H1 (cell line): ENCODE results near the gene ARL14EPL. TPM values are rescaled to one million over a fixed set of nuclear protein-coding genes. Genes with fewer than 3 reads are reported as not detected.

Experiments
- CTCF ChIA-PET: fragments of 300-600 bp; sonication (Branson Sonifier 250); formaldehyde crosslinking; loops from one replicate; lab custom pipeline; 2021; ENCODE audit not compliant: partially characterized antibody; lab: Charles Lee
- POLR2A ChIA-PET: fragments of 300-600 bp; sonication (Branson Sonifier 250); formaldehyde crosslinking; loops from one replicate; lab custom pipeline; 2021; ENCODE audit warnings: inconsistent platforms; ENCODE audit not compliant: partially characterized antibody; lab: Charles Lee
- DNase-seq, 2 experiments: peaks; one replicate each; pipeline versions ENCODE4 v3.0.0 to v3.0.0-alpha.2; 2010 to 2022; ENCODE audit warnings: low spot score in 2 of 2, low read depth in 1 of 2, mixed read lengths in 1 of 2
- FAIRE-seq: peaks from 2 replicates; lab custom pipeline; 2011; peaks lifted over from hg19 to GRCh38; lab: Jason Lieb, UNC
- H2AFZ ChIP-seq: 2 replicates; pipeline ENCODE4 v1.8.1; 2012; ENCODE audit warnings: low read length, inconsistent platforms
- H2AK5ac ChIP-seq: 2 replicates; pipeline ENCODE4 v1.6.1; 2013; ENCODE audit warnings: low read depth, low read length
- H2BK120ac ChIP-seq: replicated peaks from 2 replicates; pipeline ENCODE3; 2013; ENCODE audit warnings: low read depth, low read length, inconsistent platforms
- H2BK12ac ChIP-seq: 2 replicates; pipeline ENCODE4 v1.6.1; 2013; ENCODE audit warnings: low read depth, low read length
- H2BK15ac ChIP-seq: 2 replicates; pipeline ENCODE4 v1.6.1; 2013; ENCODE audit warnings: low read length
- H2BK20ac ChIP-seq: 2 replicates; pipeline ENCODE4 v1.6.1; 2013; ENCODE audit warnings: low read length
- H2BK5ac ChIP-seq: 2 replicates; pipeline ENCODE4 v1.6.1; 2013; ENCODE audit warnings: low read depth, low read length
- H3K14ac ChIP-seq: 2 replicates; pipeline ENCODE4 v1.6.1; 2013; ENCODE audit warnings: inconsistent platforms; ENCODE audit not compliant: insufficient read length
- H3K18ac ChIP-seq: 2 replicates; pipeline ENCODE4 v1.6.1; 2013; ENCODE audit warnings: low read length; ENCODE audit errors: extremely low read depth
- H3K23ac ChIP-seq: 2 replicates; pipeline ENCODE4 v1.6.1; 2013; ENCODE audit warnings: inconsistent platforms; ENCODE audit not compliant: insufficient read length
- H3K23me2 ChIP-seq: 2 replicates; pipeline ENCODE4 v1.6.1; 2013; ENCODE audit warnings: low read depth, low read length
- H3K27ac ChIP-seq: 2 replicates; pipeline ENCODE4 v1.6.1; 2011; ENCODE audit warnings: low read depth, low read length, inconsistent platforms
- H3K27me3 ChIP-seq, 4 experiments: replicated peaks in 1 of 4; 1 replicate in 1 of 4; 2 replicates in 3 of 4; pipeline versions ENCODE4 v1.6.1 to v1.8.1; 2011 to 2013; ENCODE audit warnings: low read length in 3 of 4, mild to moderate bottlenecking in 3 of 4, inconsistent platforms in 2 of 4, mixed read lengths in 2 of 4, moderate library complexity in 1 of 4; ENCODE audit not compliant: control insufficient read depth in 3 of 4, insufficient read depth in 3 of 4; ENCODE audit errors: extremely low read depth in 1 of 4
- H3K36me3 ChIP-seq, 4 experiments: 2 replicates each; pipeline versions ENCODE4 v1.6.1 to v1.8.1; 2011 to 2013; ENCODE audit warnings: mild to moderate bottlenecking in 4 of 4, low read length in 3 of 4, moderate library complexity in 2 of 4, control low read depth in 1 of 4, inconsistent platforms in 1 of 4; ENCODE audit not compliant: insufficient read depth in 4 of 4, control insufficient read depth in 2 of 4
- H3K4ac ChIP-seq: replicated peaks from 2 replicates; pipeline ENCODE3; 2013; ENCODE audit warnings: low read length, low read depth, mixed read lengths, inconsistent platforms; ENCODE audit not compliant: insufficient read length
- H3K4me1 ChIP-seq, 4 experiments: replicated peaks in 1 of 4; 1 replicate in 1 of 4; 2 replicates in 3 of 4; pipeline versions ENCODE4 v1.6.1 to v1.8.1; 2011 to 2013; ENCODE audit warnings: low read length in 3 of 4, inconsistent platforms in 2 of 4, mixed read lengths in 1 of 4; ENCODE audit not compliant: insufficient read depth in 4 of 4, control insufficient read depth in 3 of 4
- H3K4me2 ChIP-seq, 2 experiments: 2 replicates each; pipeline versions ENCODE4 v1.6.1 to v1.8.1; 2011 to 2013; ENCODE audit warnings: low read depth in 2 of 2, low read length in 2 of 2, control low read depth in 1 of 2, inconsistent platforms in 1 of 2, mild to moderate bottlenecking in 1 of 2; ENCODE audit not compliant: insufficient read depth in 1 of 2
- H3K4me3 ChIP-seq, 4 experiments: fragments of 200-600, 300-600 bp in 1 of 4; sonication (generic), shearing (Covaris generic), sonication (Bioruptor Twin) in 1 of 4; 2 replicates each; pipeline versions ENCODE4 v1.5.1 to v1.8.1; 2011 to 2016; ENCODE audit warnings: low read length in 4 of 4, low read depth in 3 of 4, control low read depth in 2 of 4, inconsistent platforms in 2 of 4, mild to moderate bottlenecking in 2 of 4, mixed read lengths in 1 of 4, moderate library complexity in 1 of 4; ENCODE audit not compliant: insufficient read depth in 2 of 4; ENCODE audit errors: extremely low read depth in 1 of 4
- H3K56ac ChIP-seq: replicated peaks from 2 replicates; pipeline ENCODE3; 2013; ENCODE audit warnings: low read depth, mild to moderate bottlenecking, mixed read lengths, low read length, inconsistent platforms; ENCODE audit not compliant: insufficient read length
- H3K79me1 ChIP-seq: 2 replicates; pipeline ENCODE4 v1.6.1; 2013; ENCODE audit warnings: low read depth, low read length, control low read depth
- H3K79me2 ChIP-seq, 2 experiments: 2 replicates each; pipeline versions ENCODE4 v1.6.1 to v1.8.1; 2012 to 2013; ENCODE audit warnings: low read length in 2 of 2, mild to moderate bottlenecking in 2 of 2, inconsistent platforms in 1 of 2; ENCODE audit not compliant: insufficient read depth in 2 of 2, control insufficient read depth in 1 of 2
- H3K9ac ChIP-seq, 4 experiments: replicated peaks in 1 of 4; 1 replicate in 1 of 4; 2 replicates in 3 of 4; pipeline versions ENCODE4 v1.6.1 to v1.8.1; 2011 to 2013; ENCODE audit warnings: low read depth in 3 of 4, low read length in 3 of 4, control low read depth in 2 of 4, mild to moderate bottlenecking in 2 of 4, moderate library complexity in 2 of 4, inconsistent platforms in 1 of 4; ENCODE audit errors: extremely low read depth in 1 of 4
- H3K9me3 ChIP-seq, 2 experiments: 2 replicates each; pipeline versions ENCODE4 v1.6.1 to v1.8.1; 2012 to 2013; ENCODE audit warnings: mild to moderate bottlenecking in 2 of 2, moderate library complexity in 2 of 2, control low read depth in 1 of 2, inconsistent platforms in 1 of 2, low read depth in 1 of 2, low read length in 1 of 2, mixed read lengths in 1 of 2; ENCODE audit not compliant: insufficient read depth in 2 of 2
- H4K20me1 ChIP-seq, 2 experiments: replicated peaks in 1 of 2; 2 replicates each; pipeline versions ENCODE3 to v1.8.1; 2011 to 2013; ENCODE audit warnings: inconsistent platforms in 2 of 2, low read length in 2 of 2, mild to moderate bottlenecking in 1 of 2; ENCODE audit not compliant: insufficient read depth in 2 of 2, control insufficient read depth in 1 of 2
- H4K5ac ChIP-seq: 2 replicates; pipeline ENCODE4 v1.6.1; 2013; ENCODE audit warnings: low read length, low read depth, mixed read lengths, inconsistent platforms; ENCODE audit not compliant: insufficient read length
- H4K8ac ChIP-seq: 2 replicates; pipeline ENCODE4 v1.8.0; 2013; ENCODE audit warnings: mild to moderate bottlenecking, moderate library complexity, low read length, inconsistent platforms; ENCODE audit not compliant: insufficient read depth; ENCODE audit errors: extremely low read depth
- H4K91ac ChIP-seq: replicated peaks from 2 replicates; pipeline ENCODE3; 2013; ENCODE audit warnings: low read length, mixed read lengths, inconsistent platforms; ENCODE audit not compliant: insufficient read length
- ASH2L ChIP-seq: fragments of 200-600, 300-600 bp; sonication (generic); IDR thresholded peaks from one replicate; pipeline ENCODE4 v1.7.1; 2017; ENCODE audit warnings: low read length
- CEBPB ChIP-seq: IDR thresholded peaks from 2 replicates; pipeline ENCODE4 v1.6.1; 2012; ENCODE audit warnings: low read depth, low read length
- EGR1 ChIP-seq: IDR thresholded peaks from 2 replicates; pipeline ENCODE4 v1.6.1; 2011; ENCODE audit warnings: low read depth, low read length, borderline replicate concordance
- EP300 ChIP-seq, 2 experiments: IDR thresholded peaks; 1 replicate in 1 of 2; 2 replicates in 1 of 2; pipeline ENCODE4 v1.6.1; 2011 to 2012; ENCODE audit warnings: low read depth in 2 of 2, low read length in 2 of 2, mild to moderate bottlenecking in 2 of 2, borderline replicate concordance in 1 of 2, inconsistent platforms in 1 of 2, moderate library complexity in 1 of 2
- HDAC6 ChIP-seq: IDR thresholded peaks from one replicate; pipeline ENCODE4 v1.7.1; 2012; ENCODE audit warnings: low read depth, mild to moderate bottlenecking, inconsistent platforms, low read length, moderate library complexity
- POLR2AphosphoS5 ChIP-seq: IDR thresholded peaks from 2 replicates; pipeline ENCODE4 v1.6.1; 2011; ENCODE audit warnings: low read depth, low read length
- SAP30 ChIP-seq: fragments of 300-600 bp; sonication (generic); IDR thresholded peaks from 2 replicates; pipeline ENCODE4 v1.7.1; 2012; ENCODE audit warnings: low read length, moderate library complexity, mild to moderate bottlenecking, inconsistent platforms; ENCODE audit not compliant: insufficient read depth, insufficient replicate concordance
- TEAD4 ChIP-seq: IDR thresholded peaks from 2 replicates; pipeline ENCODE4 v1.6.1; 2012; ENCODE audit warnings: low read depth, low read length, inconsistent platforms, mixed read lengths
- WGBS, 2 experiments: shearing (Covaris generic) in 1 of 2; methylation state at CpG; one replicate each; pipeline versions ENCODE4 v1.1.6 to v1.1.7; 2013 to 2015; ENCODE audit warnings: low lambda C conversion rate in 2 of 2, mixed read lengths in 2 of 2, inconsistent platforms in 1 of 2, low coverage in 1 of 2, missing lambda C conversion rate in 1 of 2; ENCODE audit not compliant: insufficient replicate concordance in 2 of 2, insufficient coverage in 1 of 2, insufficient read length in 1 of 2; ENCODE audit errors: extremely low coverage in 1 of 2, missing lambda C conversion rate in 1 of 2; 5-methylcytosine and 5-hydroxymethylcytosine counted together
- polyA plus RNA-seq, 7 experiments: library from polyadenylated mRNA; depleted of rRNA in 3 of 7; stranded (reverse) in 5 of 7; unstranded in 2 of 7; fragments of >200 nt in 5 of 7; fragments of 200-250 nt in 2 of 7; gene quantifications; 1 replicate in 5 of 7; 2 replicates in 1 of 7; 4 replicates in 1 of 7; pipeline versions ENCODE4 v1.2.1 to v1.2.3, GENCODE V29; 2011 to 2013; ENCODE audit warnings: missing spikeins in 2 of 7, mixed read lengths in 2 of 7
- total RNA-seq: library from RNA; stranded (reverse); fragmentation: NEBNext Ultra II Directional; extraction: Animal tissue kit (Norgen Biotek cat#: 25700); gene quantifications from 2 replicates; pipeline ENCODE4 v1.2.1, GENCODE V29; 2021

ARL14EPL gene
- total and polyA plus RNA-seq, 2 of the 8 experiments (the other 6 are each of a cell fraction or from before 2014, with no cell fraction given): not detected

DNA sequence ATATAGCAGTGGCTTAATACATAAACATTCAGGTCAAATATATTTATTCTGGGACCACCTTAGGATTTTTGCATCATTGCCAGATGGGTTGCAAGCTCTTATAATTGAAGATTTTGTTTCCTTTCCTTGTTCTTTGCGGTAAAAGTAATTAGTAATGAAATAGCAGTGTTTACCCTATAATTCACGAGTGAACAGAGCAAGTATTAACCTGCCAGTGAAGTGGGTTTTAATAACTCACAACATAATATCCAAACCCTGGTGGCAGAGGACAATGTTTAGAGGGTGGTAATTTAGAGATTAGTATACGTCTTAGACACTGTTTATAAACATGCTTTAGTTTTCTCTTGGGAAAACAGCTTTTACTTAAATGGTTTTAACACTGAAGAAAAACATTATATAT, 11.8 kb downstream of the ARL14EPL start:
- FAIRE-seq: no peak

More for the DNA sequence above, 11.8 kb downstream of the ARL14EPL start:
- TF ChIP-seq EP300 (IDR thresholded peaks at IDR 0.05; ENCODE audit: borderline replicate concordance in 1 of 2, low read depth in 2 of 2, low read length in 2 of 2): no peak
- no peak for TF ChIP-seq SAP30
- TF ChIP-seq EGR1: no peak
- TF ChIP-seq CEBPB: no peak
- no peak for TF ChIP-seq TEAD4
- TF ChIP-seq ASH2L: no peak
- TF ChIP-seq HDAC6: no peak
- TF ChIP-seq POLR2AphosphoS5: no peak
- Histone ChIP-seq H4K91ac (no peak overlapping the region), H3K14ac (no peak overlapping the region), H2BK15ac (no peak overlapping the region), H3K27me3 (no peaks in the 10 kb centered on the region), H2BK12ac (no peak overlapping the region), H2AFZ (no peak overlapping the region), H3K36me3 (no peaks in the 10 kb centered on the region), H2BK5ac (no peak overlapping the region), H3K79me2 (no peaks in the 10 kb centered on the region), H3K4me1 (no peaks in the 10 kb centered on the region), H3K27ac (no peak overlapping the region), H3K23ac (no peak overlapping the region), H3K4ac (no peak overlapping the region), H3K9ac (no peak overlapping the region), H3K4me3 (no peak overlapping the region), H3K23me2 (no peaks in the 10 kb centered on the region), H3K56ac (no peak overlapping the region), H3K4me2 (no peak overlapping the region), H4K20me1 (no peaks in the 10 kb centered on the region), H2BK120ac (no peak overlapping the region), H2BK20ac (no peak overlapping the region), H4K5ac (no peak overlapping the region), H3K18ac (no peak overlapping the region), H3K79me1 (no peaks in the 10 kb centered on the region), H3K9me3 (no peaks in the 10 kb centered on the region), H2AK5ac (no peak overlapping the region), H4K8ac (no peak overlapping the region)
- WGBS, 2 experiments: 89% methylated on average over 3 of the region's 3 CpGs; no CpG with 5 or more reads in 1 of the 2 experiments
- ChIA-PET CTCF (interaction anchor here (0.8 to 1.5 kb wide), 2 partner anchors 24 to 61 kb away, joined by 3 to 4 read pairs; no protein-coding TSS in a partner anchor), POLR2A (no interaction called here)
- DNase-seq: no peak
